ENCODE data around the gene CLCA4.
"Not testable (repeated sequence)": the region's sequence is repeated elsewhere in the genome, so short reads cannot be mapped to it uniquely, and the experiment has no call there.

The CLCA4 gene

DNA sequence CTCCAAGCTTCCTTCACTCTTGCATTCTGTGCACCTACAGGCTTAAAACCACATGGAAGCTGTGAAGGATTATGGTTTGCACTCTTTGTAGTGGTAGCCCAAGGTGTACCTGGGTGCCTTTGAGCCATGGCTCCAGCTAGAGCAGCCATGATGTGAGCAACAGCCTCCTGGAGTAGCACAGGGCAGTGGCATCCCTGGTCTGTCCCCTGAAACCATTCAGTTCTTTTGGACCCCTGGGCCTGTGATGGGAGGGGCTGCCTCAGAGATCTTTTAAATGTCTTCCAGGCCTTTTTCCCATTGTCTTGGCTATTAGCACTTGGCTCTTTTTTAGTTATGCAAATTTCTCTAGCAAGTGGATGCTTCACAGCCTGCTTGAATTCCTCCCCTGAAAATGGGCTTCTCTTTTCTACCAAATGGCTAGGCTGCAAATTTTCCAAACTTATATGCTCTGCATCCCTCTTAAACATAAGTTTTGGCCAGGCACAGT, 47.4 kb downstream of the CLCA4 start:
- Histone ChIP-seq H3K27ac (no peak overlapping the region), H3K4me3 (no peak overlapping the region)

GRCh38 chr1:86596224-86596623, 49.3 kb downstream of the CLCA4 start:
- Histone ChIP-seq H3K27ac (peak overlapping the region in 14 of 21 experiments; percentile 1 to 83 (median 59)), H3K4me3 (no peak overlapping the region)

- H3K4me3 ChIP-seq: no peak overlapping the region
- H3K27ac ChIP-seq: peak overlapping the region in 13 of 21 experiments; percentile 1 to 83 (median 62)
Observed at GRCh38 chr1:86596741-86597290, 49.9 kb downstream of the CLCA4 start.

DNA sequence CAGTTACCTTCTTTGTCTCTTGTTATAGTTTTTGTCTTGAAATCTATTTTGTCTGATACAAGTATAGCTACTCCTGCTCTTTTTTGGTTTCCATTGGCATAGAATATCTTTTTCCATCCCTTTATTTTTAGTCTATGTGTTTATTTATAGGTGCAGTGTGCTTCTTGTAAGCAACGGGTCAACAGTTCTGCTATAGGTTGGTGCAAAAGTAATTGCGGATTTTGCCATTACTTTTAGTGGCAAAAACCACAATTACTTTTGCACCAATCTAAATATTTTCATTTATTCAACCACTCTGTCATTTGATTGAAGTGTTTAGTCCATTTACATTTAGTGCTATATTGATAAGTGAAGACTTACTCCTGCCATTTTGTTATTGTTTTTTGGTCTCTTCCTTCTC, 59.2 kb downstream of the CLCA4 start:
- not testable (repeated sequence) for H3K4me3 ChIP-seq, H3K27ac ChIP-seq

- no peak overlapping the region for H3K27ac ChIP-seq
- no peak overlapping the region for H3K4me3 ChIP-seq
Observed at GRCh38 chr1:86616433-86616832, 69.6 kb downstream of the CLCA4 start.

DNA sequence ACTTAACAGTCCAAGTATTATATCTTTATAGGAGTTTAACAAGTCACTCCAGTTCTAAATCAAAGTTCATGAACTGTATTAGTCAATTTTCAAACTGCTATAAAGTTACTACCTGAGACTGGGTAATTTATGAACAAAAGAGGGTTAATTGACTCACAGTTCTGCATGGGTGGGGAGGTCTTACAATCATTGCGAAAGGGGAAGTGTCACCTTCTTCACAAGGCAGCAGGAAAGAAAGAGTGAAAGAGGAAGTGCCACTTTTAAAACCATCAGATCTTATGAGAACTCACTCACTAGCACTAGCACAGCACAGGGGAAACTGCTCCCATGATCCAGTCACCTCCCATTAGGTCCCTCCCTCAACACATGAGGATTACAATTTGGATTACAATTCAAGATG, 70.0 kb downstream of the CLCA4 start:
- H3K4me3 ChIP-seq: no peak overlapping the region
- H3K27ac ChIP-seq: no peak overlapping the region

- H3K27ac ChIP-seq: no peak overlapping the region
- no peak overlapping the region for H3K4me3 ChIP-seq
Observed at GRCh38 chr1:86618358-86618757, 71.5 kb downstream of the CLCA4 start.

DNA sequence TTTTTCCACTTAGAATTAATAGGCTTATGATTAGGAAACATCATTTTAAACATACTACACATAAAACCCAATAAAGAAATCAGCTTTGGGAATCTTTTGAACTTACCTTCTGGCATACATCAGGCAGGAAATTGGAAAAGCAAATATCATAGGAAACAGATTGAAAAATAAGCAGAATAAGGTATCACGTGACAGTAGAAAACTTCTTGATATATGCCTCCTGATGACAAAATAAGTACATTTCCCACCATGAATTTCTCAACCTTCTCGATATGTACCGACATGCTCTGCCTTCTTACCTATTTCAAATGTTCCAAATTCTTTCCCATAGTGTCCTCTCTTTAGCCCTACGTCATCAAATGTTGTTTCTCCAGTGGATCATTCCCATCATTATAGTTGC, 72.4 kb downstream of the CLCA4 start:
- Histone ChIP-seq H3K27ac (no peak overlapping the region), H3K4me3 (no peak overlapping the region)

DNA sequence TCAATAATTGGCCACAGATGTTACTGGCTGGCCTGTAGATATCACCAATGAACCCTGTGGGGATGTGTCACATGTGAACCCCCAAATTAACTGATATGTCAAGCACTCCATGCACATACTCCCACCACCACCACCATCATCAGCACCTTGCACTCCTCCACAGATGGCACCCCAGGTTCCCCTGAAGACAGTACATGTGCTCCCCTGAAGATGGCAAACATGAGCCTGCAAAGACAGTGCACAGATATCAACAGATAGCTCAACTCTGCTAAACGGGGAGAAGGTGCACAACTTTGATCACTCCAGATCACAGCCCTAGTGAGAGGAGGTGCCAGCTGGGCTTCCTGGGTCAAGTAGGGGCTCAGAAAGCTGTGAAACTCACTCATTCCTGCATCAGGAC, 74.4 kb downstream of the CLCA4 start:
- H3K4me3 ChIP-seq: no peak overlapping the region

More for the DNA sequence above, 74.4 kb downstream of the CLCA4 start:
- H3K27ac ChIP-seq: no peak overlapping the region
